Measurements from ENCODE around the gene KATNB1. TPM values are rescaled to one million over a fixed set of nuclear protein-coding genes. Genes with fewer than 3 reads are reported as not detected.

The KATNB1 gene
- total RNA-seq, 1 experiment from 2014 or later: 38.9 TPM

- Histone ChIP-seq H3K9me3 (replicated peaks) (no peaks in the 10 kb centered on the region), H3K27me3 (no peaks in the 10 kb centered on the region), H3K27ac (no peak overlapping the region), H3K4me3 (no peak overlapping the region), H3K36me3 (no peaks in the 10 kb centered on the region), H3K4me1 (peaks cover 37% of the 10 kb centered on the region)
- no peak for DNase-seq
Observed at GRCh38 chr16:57798953-57799599, 63.5 kb downstream of the KATNB1 start.

GRCh38 chr16:57799600-57800199, 64.1 kb downstream of the KATNB1 start:
- Histone ChIP-seq H3K9me3 (replicated peaks) (no peaks in the 10 kb centered on the region), H3K27me3 (no peaks in the 10 kb centered on the region), H3K27ac (no peak overlapping the region), H3K4me3 (no peak overlapping the region), H3K36me3 (no peaks in the 10 kb centered on the region), H3K4me1 (peaks cover 40% of the 10 kb centered on the region)
- no peak for DNase-seq

GRCh38 chr16:57800200-57801097, 64.9 kb downstream of the KATNB1 start:
- Histone ChIP-seq H3K4me1 (peaks cover 40% of the 10 kb centered on the region), H3K9me3 (replicated peaks) (no peaks in the 10 kb centered on the region), H3K27me3 (no peaks in the 10 kb centered on the region), H3K4me3 (no peak overlapping the region), H3K36me3 (no peaks in the 10 kb centered on the region), H3K27ac (no peak overlapping the region)
- DNase-seq: no peak

GRCh38 chr16:57801098-57801808, 65.7 kb downstream of the KATNB1 start:
- H3K27me3 ChIP-seq: no peaks in the 10 kb centered on the region
- no peaks in the 10 kb centered on the region for H3K36me3 ChIP-seq
- peak overlapping the region; percentile 16 for H3K27ac ChIP-seq
- H3K4me1 ChIP-seq: peaks cover 40% of the 10 kb centered on the region
- H3K4me3 ChIP-seq: peak overlapping the region; percentile 77
- no peaks in the 10 kb centered on the region for H3K9me3 ChIP-seq (replicated peaks)
- peak; percentile 38 to 50 for DNase-seq

- Histone ChIP-seq H3K36me3 (no peaks in the 10 kb centered on the region), H3K4me3 (peak overlapping the region; percentile 77), H3K9me3 (replicated peaks) (no peaks in the 10 kb centered on the region), H3K27ac (peak overlapping the region; percentile 16), H3K4me1 (peaks cover 41% of the 10 kb centered on the region), H3K27me3 (no peaks in the 10 kb centered on the region)
- DNase-seq: peak; percentile 45 to 51
Observed at GRCh38 chr16:57801809-57802340, 66.3 kb downstream of the KATNB1 start.

GRCh38 chr16:57802341-57803133, 67.0 kb downstream of the KATNB1 start, which contains the start of gene KIFC3:
KIFC3 (minus strand) TSS chr16:57802491; CDS start chr16:57798243, 4,248 bp downstream.
- Histone ChIP-seq H3K27ac (peak within 1 kb of the TSS; percentile 16), H3K4me3 (peak within 1 kb of the TSS; percentile 77), H3K27me3 (no peaks in the 10 kb centered on the region), H3K36me3 (no peaks in the 10 kb centered on the region), H3K4me1 (peaks cover 47% of the 10 kb centered on the region), H3K9me3 (replicated peaks) (no peaks in the 10 kb centered on the region)
- peak; percentile 77 to 83 for DNase-seq

- Histone ChIP-seq H3K4me3 (peak overlapping the region; percentile 77), H3K9me3 (replicated peaks) (no peaks in the 10 kb centered on the region), H3K27ac (peak overlapping the region; percentile 11; the same call in 1 of the 2 replicates), H3K4me1 (peaks cover 49% of the 10 kb centered on the region), H3K36me3 (no peaks in the 10 kb centered on the region), H3K27me3 (no peaks in the 10 kb centered on the region)
- peak; percentile 54 to 71 for DNase-seq
Observed at GRCh38 chr16:57803134-57803990, 67.8 kb downstream of the KATNB1 start.

- Histone ChIP-seq H3K36me3 (no peaks in the 10 kb centered on the region), H3K4me1 (peaks cover 49% of the 10 kb centered on the region)
Observed at GRCh38 chr16:57804111-57804837, 68.7 kb downstream of the KATNB1 start.

GRCh38 chr16:57805176-57805575, 69.6 kb downstream of the KATNB1 start:
- no peak for DNase-seq
- Histone ChIP-seq H3K4me3 (no peak overlapping the region), H3K36me3 (no peaks in the 10 kb centered on the region), H3K9me3 (replicated peaks) (no peaks in the 10 kb centered on the region), H3K27ac (no peak overlapping the region), H3K4me1 (peaks cover 49% of the 10 kb centered on the region), H3K27me3 (no peaks in the 10 kb centered on the region)

More at GRCh38 chr16:57804111-57804837, 68.7 kb downstream of the KATNB1 start:
- Histone ChIP-seq H3K27ac (no peak overlapping the region), H3K4me3 (no peak overlapping the region), H3K27me3 (no peaks in the 10 kb centered on the region), H3K9me3 (replicated peaks) (no peaks in the 10 kb centered on the region)
- DNase-seq: no peak

Other genes starting within 250 kb of the KATNB1 start
- gene DOK4, start 249.3 kb upstream of the KATNB1 start, total RNA-seq (2014; rRNA removed; shearing (Covaris generic)): 10.4 and 13.0 TPM in 2 replicates
- 9.7 and 11.1 TPM in 2 replicates for gene CCDC102A, start 199.2 kb upstream of the KATNB1 start, total RNA-seq (2014; rRNA removed; shearing (Covaris generic))
- gene ADGRG5, start 193.1 kb upstream of the KATNB1 start, total RNA-seq (2014; rRNA removed; shearing (Covaris generic)): not detected in 2 replicates
- gene ADGRG1, start 107.1 kb upstream of the KATNB1 start, total RNA-seq (2014; rRNA removed; shearing (Covaris generic)): 0.32 and 0.53 TPM in 2 replicates
- not detected in 2 replicates for gene ADGRG3, start 67.5 kb upstream of the KATNB1 start, total RNA-seq (2014; rRNA removed; shearing (Covaris generic))
- gene DRC7, start 41.0 kb upstream of the KATNB1 start, total RNA-seq (2014; rRNA removed; shearing (Covaris generic)): not detected in 2 replicates
- gene KIFC3, start 66.7 kb downstream of the KATNB1 start, total RNA-seq (2014; rRNA removed; shearing (Covaris generic)): 11.4 and 11.8 TPM in 2 replicates
- not detected in 2 replicates for gene CNGB1, start 235.4 kb downstream of the KATNB1 start, total RNA-seq (2014; rRNA removed; shearing (Covaris generic))

Measured in SJCRH30 (cell line).